Glomerular visceral epithelial cell (primary cell): ENCODE results near the gene DNAJC4.

Source experiments
- DNase-seq: peaks from one replicate; pipeline ENCODE4 v3.0.0-alpha.2; 2016; ENCODE audit errors: extremely low spot score

DNAJC4 gene, protein sequence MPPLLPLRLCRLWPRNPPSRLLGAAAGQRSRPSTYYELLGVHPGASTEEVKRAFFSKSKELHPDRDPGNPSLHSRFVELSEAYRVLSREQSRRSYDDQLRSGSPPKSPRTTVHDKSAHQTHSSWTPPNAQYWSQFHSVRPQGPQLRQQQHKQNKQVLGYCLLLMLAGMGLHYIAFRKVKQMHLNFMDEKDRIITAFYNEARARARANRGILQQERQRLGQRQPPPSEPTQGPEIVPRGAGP

DNA sequence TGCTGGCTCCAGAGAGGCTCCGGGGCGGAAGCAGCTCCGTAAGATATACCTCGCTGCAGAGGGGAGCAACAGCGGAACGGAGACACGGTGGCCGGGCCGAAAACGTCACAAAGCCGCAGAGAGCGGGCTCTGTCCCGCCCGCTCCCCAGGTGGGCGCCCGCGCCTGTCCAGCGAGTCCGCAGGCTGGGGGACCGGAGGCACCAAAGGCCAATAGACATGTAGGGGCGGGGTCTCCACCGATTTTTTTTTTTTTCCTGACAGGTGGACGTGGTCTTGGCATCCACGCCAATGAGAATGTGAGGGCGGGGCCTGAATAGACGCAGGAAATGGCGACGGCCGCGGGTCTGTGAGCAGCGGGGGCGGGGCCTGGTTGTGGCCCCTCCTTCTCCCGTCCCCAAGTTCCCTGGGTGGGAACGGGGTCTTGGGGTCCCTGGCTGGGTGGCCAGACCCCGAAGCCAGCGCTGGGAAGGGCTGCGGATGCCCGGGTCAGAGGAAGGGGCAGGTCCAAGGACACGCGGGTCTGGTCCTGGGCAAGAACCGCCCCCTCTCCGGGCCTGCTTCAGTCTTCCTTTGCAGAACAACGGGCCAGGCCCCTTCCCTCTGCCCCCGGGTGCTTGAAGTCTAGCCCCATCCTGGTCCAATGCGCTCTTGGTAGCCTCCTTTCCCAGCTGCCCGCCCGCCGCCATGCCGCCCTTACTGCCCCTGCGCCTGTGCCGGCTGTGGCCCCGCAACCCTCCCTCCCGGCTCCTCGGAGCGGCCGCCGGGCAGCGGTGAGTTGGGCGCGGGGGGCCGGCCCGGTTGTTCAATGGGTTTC, at the start of gene DNAJC4:
Gene DNAJC4 (plus strand): TSS at position 378 of the 814 bp plus-strand sequence. CDS start 307 bp downstream, at position 685.
- peak; percentile 91 for DNase-seq

DNA sequence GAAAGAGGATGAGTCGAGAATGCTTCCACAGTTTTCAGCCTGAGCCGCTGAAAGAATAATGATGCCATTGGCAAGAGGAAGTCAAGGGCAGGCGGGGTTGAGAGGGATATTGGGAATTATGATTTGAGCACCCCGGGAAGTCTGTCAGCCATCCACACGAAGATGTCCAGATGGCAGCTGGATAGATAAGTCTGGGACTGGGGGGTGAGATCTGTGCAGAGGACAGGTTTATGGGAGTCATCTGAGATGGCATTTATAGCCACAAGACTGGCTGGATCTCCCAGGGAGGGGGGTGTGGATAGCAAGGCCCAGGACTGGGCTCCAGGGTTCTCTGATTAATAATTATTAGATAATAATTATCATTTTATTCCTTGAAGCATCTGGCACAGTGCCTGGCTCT, 49.5 kb upstream of the DNAJC4 start:
- no peak for DNase-seq

DNA sequence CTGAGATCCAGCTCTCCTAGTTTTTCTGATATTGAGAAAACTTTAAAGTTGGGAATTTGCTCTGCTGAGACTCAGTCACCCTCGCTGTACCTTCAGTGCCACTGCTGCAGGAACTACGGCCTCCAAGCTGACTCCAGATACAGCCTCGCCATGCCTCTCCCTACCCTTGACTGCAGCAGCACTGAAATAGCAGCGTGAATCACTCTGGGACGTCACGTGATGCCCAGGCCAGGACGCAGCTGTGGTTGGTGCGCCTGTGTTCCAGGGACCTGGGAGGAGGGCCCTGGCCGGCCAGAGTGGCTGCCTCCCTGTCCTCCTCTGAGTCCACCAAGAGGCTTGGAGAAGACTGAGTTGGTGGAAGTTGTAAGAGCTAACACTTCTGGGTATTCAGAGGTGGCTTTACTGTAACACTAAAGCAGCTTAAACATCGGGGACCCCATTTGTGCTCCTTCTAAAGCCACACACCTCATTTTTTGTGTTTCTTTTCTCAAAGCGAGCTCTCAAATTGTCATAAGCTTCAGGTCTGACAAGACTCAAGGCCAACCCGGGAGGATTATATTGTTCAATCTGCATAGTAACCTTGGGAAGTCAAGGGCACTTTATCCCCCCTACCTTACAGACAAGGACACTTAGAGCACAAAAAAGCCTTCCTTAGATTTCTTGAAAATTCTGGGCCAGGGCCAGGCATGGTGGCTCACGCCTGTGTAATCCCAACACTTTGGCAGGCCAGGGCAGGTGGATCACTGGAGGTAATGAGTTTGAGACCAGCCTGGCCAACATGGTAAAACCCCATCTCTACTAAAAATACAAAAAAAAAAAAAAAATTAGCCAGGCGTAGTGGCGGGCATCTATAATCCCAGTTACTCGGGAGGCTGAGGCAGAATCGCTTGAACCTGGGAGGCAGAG, 48.6 kb upstream of the DNAJC4 start:
- peak; percentile 88 for DNase-seq

DNA sequence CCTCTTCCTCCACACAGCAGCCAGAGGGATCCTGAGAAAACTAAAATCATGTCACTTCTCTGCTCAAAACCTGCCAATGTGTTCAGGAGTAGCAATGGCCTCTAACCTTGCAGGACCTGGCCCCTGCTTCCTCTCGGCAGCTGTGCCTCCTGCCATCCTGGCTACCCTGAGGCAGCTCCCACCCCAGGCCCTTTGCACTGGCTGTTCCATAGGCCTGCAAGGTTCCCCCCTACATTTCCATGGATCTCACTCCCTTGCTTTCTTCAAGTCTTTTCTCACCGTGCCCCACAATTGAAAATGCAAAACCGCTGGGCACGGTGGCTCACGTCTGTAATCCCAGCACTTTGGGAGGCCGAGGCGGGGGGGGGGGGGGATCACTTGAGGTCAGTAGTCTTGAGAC, 46.5 kb upstream of the DNAJC4 start:
- DNase-seq, result no peak

DNA sequence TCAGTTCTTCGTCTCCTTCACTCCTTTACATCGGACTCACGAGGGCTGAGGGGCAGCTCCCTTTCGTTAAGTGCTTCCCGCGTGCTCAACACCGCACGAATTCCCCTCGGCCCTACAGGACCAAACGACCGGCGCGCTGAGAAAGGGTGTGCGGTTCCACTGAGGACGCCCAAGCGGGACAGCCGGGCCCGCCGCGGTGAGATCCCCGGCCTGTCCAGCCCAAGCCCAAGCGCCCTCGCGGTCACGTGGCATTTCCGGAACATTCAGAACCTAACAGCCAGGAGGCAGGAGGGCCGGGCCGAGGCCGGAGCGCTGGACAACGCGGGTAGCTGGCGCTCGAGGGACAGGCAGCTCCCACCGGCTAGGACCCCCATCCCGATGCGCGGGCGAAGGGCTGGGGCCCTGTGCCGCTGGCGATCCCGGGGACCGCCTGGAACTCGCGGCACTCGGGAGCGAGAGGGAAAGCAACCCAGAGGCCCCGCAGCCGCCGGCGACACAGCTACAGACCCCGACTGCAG, 45.1 kb upstream of the DNAJC4 start:
- no peak for DNase-seq

DNA sequence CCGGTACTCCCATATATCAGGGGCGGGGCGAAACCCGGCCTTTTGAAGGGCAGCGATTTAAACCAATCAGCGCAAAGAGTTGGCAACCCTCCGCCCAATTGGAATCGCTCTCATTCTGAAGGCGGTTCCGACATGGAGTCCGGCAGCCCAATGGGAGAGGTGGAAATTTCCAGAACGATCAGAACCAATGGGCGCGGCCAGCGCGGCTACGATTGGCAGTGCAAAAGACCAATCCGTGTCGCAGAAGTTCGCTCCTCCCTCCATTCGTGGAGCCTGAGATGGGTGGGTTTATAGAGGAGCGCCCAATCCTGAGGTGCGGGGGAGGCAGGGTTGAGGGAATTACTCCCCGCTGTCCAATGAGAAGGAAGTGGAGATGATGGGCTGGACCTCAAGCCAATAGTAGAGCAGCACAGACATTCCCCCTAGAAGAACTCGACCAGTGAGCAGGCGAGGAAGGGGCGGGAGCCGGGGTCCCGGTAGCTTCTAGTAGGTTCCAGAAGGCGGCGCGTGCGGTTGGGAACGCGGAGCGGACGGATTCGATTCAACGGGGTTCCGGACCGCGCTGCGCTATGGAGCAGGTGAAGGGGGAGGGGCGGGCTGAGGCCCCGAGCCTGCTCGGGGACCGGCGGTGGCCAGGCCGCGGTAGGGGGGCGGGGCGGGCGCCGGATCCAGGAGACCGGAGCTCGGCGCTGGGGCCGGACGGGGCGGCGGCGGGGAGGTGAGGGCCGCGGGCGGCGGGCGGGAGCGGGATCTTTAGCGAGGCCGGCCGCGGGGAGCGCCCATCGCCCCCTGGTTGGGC, 44.5 kb upstream of the DNAJC4 start, which contains the start of gene STIP1:
Gene STIP1 (plus strand): TSS at position 479 of the 799 bp plus-strand sequence. CDS start 91 bp downstream, at position 570.
- peak; percentile 100 for DNase-seq

DNA sequence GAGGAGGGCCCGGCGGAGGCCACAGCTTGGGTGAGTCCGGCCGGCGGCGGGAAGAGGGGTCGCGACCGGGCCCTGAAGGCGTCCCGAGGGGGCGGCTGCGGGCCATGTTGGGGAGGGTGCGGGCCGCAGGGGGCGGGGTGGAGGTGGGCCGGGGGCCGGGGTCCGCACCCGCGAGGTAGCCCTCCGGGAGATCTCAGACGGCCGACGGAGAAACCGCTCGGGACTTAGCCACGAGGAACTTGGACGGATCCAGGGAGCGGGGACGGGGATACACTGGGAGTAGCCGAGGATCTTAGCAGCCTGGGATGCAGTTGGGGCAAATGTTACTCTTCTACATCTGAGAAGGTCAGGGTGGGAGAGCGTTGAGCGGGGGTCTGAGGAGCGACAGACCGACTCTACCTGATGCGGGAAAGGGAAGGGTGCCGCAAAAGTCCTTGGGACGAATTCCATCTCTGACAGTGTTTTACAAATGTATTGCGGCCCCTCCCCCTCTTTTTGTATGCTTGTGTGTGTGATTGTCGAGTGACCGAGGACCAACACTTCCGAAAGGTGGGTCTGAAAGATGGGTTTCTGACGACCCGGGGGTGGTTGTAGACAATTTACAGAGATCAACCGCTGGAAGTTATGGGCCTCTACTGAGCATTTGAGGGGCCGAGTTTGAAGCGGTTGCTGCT, 43.7 kb upstream of the DNAJC4 start:
- DNase-seq, result no peak

DNA sequence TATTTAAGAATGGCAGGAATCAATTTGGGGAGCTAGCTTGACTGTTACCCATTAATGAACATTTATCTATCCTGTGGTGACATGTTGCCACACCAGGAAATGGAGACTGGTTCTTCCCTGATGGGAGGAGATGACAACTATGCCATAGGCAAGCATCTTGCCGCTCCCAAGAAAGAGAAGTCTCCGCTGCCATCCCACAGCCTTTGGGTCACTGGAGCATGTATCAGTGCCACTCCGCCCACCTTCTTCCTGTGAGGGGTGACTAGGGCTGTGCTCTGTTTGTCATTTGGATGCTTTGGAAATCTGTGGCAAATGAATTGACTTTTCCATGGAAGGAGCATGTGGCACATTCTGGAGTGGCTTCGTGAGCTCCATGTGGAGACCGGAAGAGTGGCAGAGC, 37.9 kb upstream of the DNAJC4 start:
- no peak for DNase-seq

DNA sequence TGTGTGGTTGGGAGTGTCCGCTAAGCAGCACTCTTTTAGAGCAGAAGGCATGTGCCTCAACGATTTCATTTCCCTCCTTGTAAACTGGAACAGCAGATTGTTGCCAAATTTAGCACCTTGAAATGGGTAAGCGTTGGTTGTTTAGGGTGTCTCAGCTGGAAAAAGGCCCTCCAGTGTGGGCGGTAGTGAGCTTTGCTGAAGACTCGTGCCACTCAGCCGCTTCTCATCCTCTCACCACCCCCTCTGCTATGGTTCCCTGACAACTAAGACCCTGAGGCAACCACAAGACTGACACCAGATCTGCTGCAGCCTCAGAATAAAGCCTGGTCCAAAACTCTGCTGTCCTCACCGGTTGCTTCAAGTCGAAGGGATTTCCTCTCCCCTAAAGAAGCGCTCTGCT, 33.7 kb upstream of the DNAJC4 start:
- no peak for DNase-seq

DNA sequence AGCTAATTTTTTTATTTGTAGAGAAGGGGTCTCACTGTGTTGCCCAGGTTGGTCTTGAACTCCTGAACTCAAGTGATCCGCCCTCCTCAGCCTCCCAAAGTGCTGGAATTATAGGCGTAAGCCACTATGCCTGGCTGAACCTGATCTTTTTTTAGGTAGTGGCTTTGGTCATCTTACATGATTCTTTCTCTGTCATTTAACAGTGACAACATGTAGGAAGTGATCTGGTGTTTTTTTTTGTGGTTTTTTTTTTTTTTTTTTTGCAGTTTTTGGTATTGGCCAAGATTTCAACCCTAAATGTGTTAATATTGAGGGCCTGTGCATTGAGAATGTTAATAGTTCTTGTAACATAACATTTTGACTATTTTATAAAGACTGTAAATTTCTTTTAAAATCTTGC, 31.8 kb upstream of the DNAJC4 start:
- DNase-seq, result no peak

DNA sequence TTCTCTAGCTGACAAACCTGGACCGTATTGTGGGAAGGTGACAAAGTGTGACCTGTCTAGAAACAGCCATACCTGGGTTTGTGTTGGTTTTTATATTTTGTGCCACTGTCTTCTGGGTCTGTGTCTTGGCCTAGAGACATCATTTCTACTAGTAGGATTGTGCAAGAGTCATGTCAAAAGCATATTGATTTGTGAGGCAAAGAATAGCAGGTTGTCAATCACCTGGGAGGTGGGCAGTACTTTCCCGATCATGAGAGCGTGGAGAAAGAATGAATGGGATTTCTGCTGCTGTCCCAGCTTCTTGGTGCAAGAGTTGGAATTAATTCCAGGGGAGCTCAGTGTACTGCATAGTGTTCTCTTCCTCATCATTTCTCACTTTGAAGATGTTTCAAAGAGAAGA, 28.8 kb upstream of the DNAJC4 start:
- no peak for DNase-seq

DNA sequence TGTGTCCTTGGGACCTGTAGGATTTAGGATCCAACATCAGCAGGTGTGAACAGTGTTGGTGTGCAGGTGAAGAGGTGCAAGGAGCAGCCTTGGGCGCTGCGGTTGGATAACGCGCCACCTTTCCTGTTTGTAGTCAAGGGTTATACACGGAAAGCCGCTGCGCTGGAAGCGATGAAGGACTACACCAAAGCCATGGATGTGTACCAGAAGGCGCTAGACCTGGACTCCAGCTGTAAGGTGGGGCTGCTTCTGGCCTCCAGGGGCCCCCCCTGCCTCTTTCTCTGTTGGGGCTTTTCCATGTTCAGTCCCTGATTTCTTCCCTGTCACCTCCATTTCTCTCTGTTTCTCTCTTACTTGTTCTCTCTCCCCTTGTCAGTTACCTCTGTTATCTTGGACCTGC, 27.4 kb upstream of the DNAJC4 start:
- no peak for DNase-seq

DNA sequence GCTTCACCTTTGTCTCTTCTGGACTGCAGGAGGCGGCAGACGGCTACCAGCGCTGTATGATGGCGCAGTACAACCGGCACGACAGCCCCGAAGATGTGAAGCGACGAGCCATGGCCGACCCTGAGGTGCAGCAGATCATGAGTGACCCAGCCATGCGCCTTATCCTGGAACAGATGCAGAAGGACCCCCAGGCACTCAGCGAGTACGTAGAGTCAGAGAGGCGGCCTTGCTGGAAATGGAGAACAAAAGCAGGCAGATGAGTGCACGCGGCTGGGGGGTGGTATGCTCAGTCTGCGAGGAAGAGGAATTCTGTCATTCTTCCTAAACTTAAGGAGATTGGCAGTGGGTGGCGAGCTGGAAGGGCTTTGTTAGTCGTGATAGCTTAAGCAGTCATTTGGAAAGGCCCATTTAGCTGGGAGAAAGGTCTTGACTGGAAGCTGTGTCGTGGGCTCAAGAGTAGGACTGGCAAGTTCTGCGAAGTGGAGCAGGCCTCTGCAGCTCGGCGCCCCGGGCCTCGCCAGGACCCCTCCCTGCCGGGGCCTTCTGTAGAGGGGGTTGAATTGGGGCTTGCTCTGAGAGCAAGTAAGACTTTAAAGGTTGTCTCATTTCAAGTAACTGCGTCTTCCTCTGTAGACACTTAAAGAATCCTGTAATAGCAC, 26.8 kb upstream of the DNAJC4 start:
- no peak for DNase-seq

DNA sequence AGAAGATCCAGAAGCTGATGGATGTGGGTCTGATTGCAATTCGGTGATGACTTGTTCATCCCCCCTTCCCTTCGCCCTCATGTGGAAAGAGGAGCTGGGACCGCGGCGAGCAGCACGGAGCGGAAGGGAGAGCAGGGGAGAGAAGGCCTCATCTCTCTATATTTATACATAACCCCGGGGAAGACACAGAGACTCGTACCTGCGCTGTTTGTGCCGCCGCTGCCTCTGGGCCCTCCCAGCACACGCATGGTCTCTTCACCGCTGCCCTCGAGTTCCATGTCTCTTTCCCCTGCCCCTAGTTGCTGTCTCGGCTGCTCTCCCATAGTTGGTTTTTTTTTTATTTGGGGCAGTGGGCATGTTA, 26.3 kb upstream of the DNAJC4 start:
- no peak for DNase-seq

DNA sequence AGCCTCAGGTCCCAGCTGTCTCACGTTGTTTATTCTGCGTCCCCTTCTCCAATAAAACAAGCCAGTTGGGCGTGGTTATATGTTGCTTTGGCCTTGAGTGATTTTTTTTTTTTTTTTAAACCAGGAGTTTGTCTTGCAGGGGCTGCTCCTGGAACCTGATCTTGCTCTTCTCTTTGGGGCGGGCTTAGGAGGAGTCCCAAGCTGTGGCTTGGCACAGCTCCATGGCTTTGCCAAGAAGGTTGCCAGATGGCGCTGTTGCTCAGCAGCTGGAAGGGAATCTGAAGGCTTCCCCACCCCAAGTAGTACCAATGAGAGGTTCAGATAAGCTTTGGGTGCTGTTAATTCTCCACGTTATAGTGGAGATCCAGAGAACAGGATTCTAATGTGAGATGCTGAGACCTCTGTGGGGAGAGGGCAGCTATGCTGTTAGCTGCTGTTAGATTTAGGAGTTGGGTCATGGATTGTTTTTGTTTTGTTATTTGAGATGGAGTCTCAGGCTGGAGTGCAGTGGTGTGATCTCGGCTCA, 25.8 kb upstream of the DNAJC4 start:
- DNase-seq, result peak; percentile 92

DNA sequence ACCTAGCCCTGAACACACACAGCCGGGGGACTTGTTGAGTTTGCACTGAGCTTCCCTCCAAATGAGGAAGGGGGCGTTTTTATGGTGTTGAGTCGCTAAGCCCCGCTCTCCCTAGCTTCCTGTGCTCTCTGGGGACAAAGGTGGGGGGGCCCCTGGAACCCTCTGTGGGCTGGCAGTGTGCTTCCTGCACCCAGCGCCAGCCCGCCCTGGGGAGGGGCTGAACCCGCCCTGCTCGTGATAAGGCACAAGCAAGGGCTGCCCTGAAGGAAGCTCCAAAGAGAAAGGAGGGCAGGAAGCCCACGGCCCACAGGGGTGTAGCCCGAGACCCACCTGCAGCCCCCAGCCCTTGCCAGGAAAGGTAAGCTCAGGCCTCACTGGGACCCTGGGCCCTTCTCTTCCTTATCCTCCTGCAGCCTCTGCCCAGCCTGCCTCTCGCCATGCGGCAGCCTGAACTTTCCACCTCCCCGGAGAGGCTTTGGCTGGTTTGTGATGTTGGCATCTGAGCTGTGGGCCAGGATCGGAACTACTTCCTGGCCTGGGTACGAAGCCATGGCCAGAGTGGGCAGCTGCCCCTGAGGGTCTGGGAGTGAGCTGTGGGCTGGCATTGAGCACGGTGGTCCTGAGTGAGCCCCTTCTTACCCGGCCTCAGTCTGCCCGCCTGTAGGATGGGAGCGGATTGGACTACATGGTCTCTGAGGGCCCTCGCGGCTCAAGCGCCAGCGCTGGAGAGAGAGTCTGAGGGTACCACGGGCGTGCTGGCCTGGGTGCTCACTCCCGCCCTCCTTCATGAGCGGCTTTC, 23.7 kb upstream of the DNAJC4 start, which contains the start of gene FERMT3:
Gene FERMT3 (plus strand): TSS at position 265 of the 799 bp plus-strand sequence. CDS start 644 bp downstream, outside the sequence.
- DNase-seq, result no peak

DNA sequence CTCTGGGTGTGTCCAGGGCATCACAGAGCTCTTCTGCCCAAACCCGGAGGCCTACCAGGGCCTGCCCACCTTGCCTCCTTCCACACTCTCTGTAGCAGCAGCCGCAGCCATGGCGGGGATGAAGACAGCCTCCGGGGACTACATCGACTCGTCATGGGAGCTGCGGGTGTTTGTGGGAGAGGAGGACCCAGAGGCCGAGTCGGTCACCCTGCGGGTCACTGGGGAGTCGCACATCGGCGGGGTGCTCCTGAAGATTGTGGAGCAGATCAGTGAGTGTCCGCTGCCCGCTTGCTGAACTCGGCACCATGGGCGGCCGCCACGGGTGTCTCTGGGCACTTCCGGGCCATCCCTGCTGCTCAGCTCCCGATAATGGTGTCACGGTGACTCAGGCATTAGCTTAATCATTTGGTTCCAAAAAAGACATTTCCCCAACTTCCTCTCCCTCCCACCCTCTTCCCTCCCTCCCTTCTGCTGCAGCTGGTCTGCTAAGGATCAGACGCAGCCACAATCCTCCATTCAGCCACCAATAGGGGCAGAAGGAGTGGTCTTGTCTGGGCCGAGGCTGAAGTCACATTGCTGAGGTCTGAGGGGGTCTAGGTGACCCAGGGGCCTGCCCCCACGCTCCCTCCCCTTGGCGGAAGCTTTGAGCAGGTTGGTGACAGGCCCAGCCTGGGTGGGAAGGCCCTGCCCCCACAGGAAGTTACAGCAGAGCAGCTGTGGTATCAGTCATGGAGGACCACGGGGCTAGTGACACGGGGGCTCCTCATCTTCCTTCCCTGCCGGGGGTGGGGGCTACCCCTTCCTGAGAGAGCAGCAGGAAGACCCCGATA, 22.9 kb upstream of the DNAJC4 start:
- DNase-seq, result peak; percentile 35
